Stimulated activated CD4-positive, alpha-beta T cell treated with anti-CD3 and anti-CD28 coated beads, Interleukin-1b, Interleukin-23, amount 100 ng/mL, for 4 hours (primary cell): ENCODE results near the gene ADRA2B.
A peak's percentile ranks its signal among the peaks of the same experiment; 100 is the strongest.

Experiments used
- DNase-seq, 2 donors: peaks; one replicate each; pipeline ENCODE4 v3.0.0-alpha.2; 2020; ENCODE audit warnings: low read depth in 2 of 2

The ADRA2B gene

GRCh38 chr2:96117701-96118588, 1.6 kb upstream of the ADRA2B start:
- DNase-seq = no peak

- peak in 1 of 2 donors; percentile 66 for DNase-seq
Observed at GRCh38 chr2:96116879-96117533, 635 bp upstream of the ADRA2B start.

- no peak for DNase-seq
Observed at GRCh38 chr2:96115631-96116423, 544 bp downstream of the ADRA2B start.

- no peak for DNase-seq
Observed at GRCh38 chr2:96114903-96115581, 1.3 kb downstream of the ADRA2B start.

- no peak for DNase-seq
Observed at GRCh38 chr2:96114546-96114902, 1.8 kb downstream of the ADRA2B start.

GRCh38 chr2:96113951-96114350, 2.4 kb downstream of the ADRA2B start:
- DNase-seq = no peak

GRCh38 chr2:96113367-96113677, 3.0 kb downstream of the ADRA2B start:
- no peak for DNase-seq

- DNase-seq = no peak
Observed at GRCh38 chr2:96112501-96113366, 3.6 kb downstream of the ADRA2B start.

- DNase-seq = no peak
Observed at GRCh38 chr2:96111823-96112500, 4.4 kb downstream of the ADRA2B start.

GRCh38 chr2:96111257-96111640, 5.1 kb downstream of the ADRA2B start:
- DNase-seq = no peak

- DNase-seq = no peak
Observed at GRCh38 chr2:96110621-96111256, 5.6 kb downstream of the ADRA2B start.

- DNase-seq = no peak
Observed at GRCh38 chr2:96109931-96110511, 6.3 kb downstream of the ADRA2B start.

GRCh38 chr2:96109361-96109680, 7.0 kb downstream of the ADRA2B start:
- DNase-seq = no peak

GRCh38 chr2:96108541-96109360, 7.6 kb downstream of the ADRA2B start:
- no peak for DNase-seq

GRCh38 chr2:96108151-96108540, 8.2 kb downstream of the ADRA2B start:
- DNase-seq = no peak

GRCh38 chr2:96107708-96108065, 8.7 kb downstream of the ADRA2B start:
- no peak for DNase-seq

- no peak for DNase-seq
Observed at GRCh38 chr2:96106991-96107707, 9.2 kb downstream of the ADRA2B start.

GRCh38 chr2:96105994-96106715, 10.2 kb downstream of the ADRA2B start:
- no peak for DNase-seq
